AG09309 (cell line): ENCODE data around the gene STXBP1.

ENCODE experiments used
- DNase-seq: peaks from one replicate; pipeline ENCODE4 v3.0.0-alpha.2; 2010; ENCODE audit warnings: low read depth
- H3K4me3 ChIP-seq: 2 replicates; pipeline ENCODE4 v1.5.1; 2011; ENCODE audit warnings: mild to moderate bottlenecking, low read depth, low read length, moderate library complexity; ENCODE audit not compliant: control insufficient read depth
- TF ChIP-seq, protein P1 (sequence below): IDR thresholded peaks from 2 replicates; pipeline ENCODE4 v1.5.1; 2011; ENCODE audit warnings: mild to moderate bottlenecking, low read depth, low read length, inconsistent platforms; ENCODE audit not compliant: insufficient read depth, control insufficient read depth; ENCODE audit errors: missing control alignments

The STXBP1 gene

DNA sequence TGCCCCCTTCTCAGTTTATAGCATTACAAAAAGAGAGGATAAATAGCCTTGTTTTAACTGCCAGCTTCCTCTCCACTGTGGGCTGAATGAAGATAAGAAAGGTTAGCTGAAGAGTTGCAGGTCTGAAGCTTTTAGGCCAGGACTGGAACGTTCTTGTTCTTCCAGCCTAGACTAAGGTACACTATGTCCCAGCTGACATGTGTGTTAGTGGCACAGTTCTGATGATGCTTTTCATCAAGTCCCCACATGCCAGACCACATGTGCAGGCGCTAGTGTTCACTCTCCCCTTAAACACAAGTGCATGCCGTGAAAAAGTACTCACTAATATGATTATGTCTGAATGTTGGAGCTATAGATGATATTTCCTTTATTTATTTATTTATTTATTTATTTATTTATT is 40.7 kb downstream of the STXBP1 start:
- no peak for DNase-seq
- no peak overlapping the region for H3K4me3 ChIP-seq
- TF ChIP-seq, protein P1, sequence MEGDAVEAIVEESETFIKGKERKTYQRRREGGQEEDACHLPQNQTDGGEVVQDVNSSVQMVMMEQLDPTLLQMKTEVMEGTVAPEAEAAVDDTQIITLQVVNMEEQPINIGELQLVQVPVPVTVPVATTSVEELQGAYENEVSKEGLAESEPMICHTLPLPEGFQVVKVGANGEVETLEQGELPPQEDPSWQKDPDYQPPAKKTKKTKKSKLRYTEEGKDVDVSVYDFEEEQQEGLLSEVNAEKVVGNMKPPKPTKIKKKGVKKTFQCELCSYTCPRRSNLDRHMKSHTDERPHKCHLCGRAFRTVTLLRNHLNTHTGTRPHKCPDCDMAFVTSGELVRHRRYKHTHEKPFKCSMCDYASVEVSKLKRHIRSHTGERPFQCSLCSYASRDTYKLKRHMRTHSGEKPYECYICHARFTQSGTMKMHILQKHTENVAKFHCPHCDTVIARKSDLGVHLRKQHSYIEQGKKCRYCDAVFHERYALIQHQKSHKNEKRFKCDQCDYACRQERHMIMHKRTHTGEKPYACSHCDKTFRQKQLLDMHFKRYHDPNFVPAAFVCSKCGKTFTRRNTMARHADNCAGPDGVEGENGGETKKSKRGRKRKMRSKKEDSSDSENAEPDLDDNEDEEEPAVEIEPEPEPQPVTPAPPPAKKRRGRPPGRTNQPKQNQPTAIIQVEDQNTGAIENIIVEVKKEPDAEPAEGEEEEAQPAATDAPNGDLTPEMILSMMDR = no peak

DNA sequence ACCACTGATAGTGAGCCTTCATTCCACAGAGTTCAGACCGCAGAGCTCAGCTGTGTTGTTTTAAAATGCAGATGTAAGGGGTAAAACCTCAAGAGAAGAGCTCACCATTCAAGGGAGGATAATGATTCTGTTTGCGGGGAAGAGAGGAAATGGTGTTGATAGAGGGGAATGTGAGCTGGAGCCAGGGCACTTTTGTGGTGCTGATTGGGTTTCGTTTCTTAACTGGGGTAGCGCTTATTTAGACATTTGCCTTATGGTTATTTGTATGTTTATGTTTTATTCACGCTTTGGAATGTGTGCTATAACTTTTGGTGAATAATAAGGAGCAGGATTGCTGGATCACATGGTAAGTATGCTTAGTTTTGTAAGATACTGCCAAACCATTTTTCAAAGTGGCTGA is 42.5 kb downstream of the STXBP1 start:
- H3K4me3 ChIP-seq = no peak overlapping the region
- peak; percentile 24 for DNase-seq
- TF ChIP-seq, protein P1 = no peak

DNA sequence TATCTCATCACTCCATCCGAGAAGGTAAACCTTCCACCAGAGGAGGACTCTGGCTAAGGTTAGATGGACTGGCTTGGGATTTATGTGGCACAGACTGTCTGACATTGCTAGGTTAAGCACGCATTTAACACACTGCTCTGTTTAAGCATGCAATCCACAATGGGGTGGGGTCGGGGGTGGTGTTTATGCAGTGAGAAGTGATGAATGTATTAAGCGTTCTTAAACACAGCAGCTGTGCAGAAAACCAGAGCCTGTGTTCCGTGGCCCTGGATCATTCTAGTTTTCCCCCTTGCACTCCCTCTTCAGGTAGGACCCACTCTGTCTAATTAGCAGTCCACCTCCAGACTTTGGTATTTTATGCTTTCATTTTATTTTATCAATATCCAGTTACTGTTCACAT is 46.4 kb downstream of the STXBP1 start:
- DNase-seq = no peak
- TF ChIP-seq, protein P1 = no peak
- H3K4me3 ChIP-seq = no peak overlapping the region

DNA sequence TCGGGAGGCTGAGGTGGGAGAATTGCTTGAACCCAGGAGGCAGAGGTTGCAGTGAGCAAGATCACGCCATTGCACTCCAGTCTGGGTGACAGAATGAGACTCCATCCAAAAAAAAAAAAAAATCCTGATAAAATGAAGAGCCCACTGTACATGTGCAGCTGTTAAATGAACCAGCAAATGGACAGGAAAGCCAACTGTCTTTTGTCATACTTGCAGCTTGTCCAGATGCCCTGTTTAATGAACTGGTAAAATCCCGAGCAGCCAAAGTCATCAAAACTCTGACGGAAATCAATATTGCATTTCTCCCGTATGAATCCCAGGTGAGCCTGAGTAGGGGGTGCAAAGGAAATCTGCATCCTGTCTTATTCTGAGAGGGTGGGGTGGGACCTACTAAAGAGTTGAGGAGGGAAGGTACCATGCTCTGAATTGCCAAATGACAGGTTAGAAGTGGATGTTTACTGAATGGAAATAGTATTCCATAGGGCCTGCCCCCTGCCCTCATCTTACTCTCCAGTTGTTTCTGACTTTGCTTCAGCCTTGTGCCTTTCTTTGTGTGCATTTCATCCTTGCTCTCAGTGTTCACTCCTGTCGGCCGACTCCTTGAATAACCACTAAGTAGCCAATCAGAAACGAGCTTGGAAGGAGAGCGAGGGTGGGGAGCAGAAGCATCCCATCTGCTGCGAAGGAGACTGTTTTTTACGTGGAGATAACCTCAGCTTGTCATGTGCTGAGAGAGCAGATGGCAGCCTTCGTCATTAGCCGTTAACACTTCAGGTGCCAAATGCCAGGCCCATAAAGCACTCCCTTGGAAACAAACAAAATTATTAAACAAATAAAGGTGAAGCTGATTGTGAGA is 49.0 kb downstream of the STXBP1 start:
- TF ChIP-seq, protein P1 = no peak
- no peak for DNase-seq
- no peak overlapping the region for H3K4me3 ChIP-seq

DNA sequence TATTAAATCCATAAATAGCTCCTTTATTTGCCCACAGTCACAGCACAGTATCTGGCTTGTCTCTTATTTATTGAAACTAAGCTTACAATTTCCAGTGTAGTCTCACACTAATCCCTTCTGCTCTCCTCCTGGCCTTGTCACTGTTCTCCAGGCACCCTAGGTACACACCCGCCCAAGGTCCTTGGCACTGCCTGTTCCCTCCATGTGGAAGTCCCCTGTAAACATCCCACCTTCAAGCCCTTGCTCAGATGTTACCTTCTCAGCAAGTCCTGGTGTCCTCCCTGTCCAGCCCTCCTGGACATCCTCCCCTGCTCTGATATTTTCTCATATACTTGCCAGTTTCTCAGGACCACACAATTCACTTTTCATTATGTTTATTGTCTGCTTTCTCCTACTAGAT is 50.5 kb downstream of the STXBP1 start:
- H3K4me3 ChIP-seq = no peak overlapping the region
- TF ChIP-seq, protein P1 = no peak
- DNase-seq = no peak

DNA sequence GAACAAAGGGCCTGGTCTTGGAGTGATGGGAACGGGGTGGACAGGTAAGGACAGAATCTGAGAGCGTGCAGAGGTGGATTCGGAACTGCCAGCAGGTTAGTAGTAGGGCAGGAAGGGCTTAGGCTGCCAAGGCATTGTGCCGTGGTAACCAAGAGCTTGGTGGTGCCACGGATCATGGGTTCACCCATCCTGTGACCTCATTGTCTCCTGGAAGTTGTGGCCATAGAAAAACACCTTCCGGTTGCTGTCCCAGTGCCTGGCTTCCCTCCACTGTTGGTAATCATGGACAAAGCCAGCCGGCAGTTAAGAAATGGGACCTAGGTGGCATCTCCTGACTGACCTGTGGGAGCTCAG is 52.2 kb downstream of the STXBP1 start:
- H3K4me3 ChIP-seq = no peak overlapping the region
- no peak for DNase-seq
- TF ChIP-seq, protein P1 = no peak
